Endothelial cell of umbilical vein (primary cell): ENCODE results near the gene CDC45. TPM values are rescaled to one million over a fixed set of nuclear protein-coding genes. Genes with fewer than 3 reads are reported as not detected.

Source experiments
- BruUV-seq: library from RNA; stranded (reverse); fragments of 400-500 nt; replicated peaks from 2 replicates; lab custom pipeline; 2021; lab: Mats Ljungman, UMichigan
- CTCF ChIA-PET: fragments of 300-600, 350-600 bp; sonication (Branson Sonifier 250); formaldehyde crosslinking; loops from one replicate; lab custom pipeline; 2021; ENCODE audit warnings: antibody characterized with exemption, inconsistent platforms; lab: Charles Lee
- POLR2A ChIA-PET: fragments of 300-600, 350-600 bp; sonication (Branson Sonifier 250); formaldehyde crosslinking; loops from one replicate; lab custom pipeline; 2021; ENCODE audit warnings: antibody characterized with exemption, inconsistent platforms; lab: Charles Lee
- DNase-seq: peaks from one replicate; pipeline ENCODE4 v3.0.0-alpha.2; 2011; ENCODE audit warnings: low read depth, low spot score
- FAIRE-seq: peaks from 2 replicates; lab custom pipeline; 2011; peaks lifted over from hg19 to GRCh38; lab: Jason Lieb, UNC
- H2AFZ ChIP-seq: 2 replicates; pipeline ENCODE4 v1.6.0; 2012; ENCODE audit warnings: low read depth, low read length, control low read depth, inconsistent platforms
- H3K27ac ChIP-seq: 2 replicates; pipeline ENCODE4 v1.5.1; 2011; ENCODE audit warnings: low read depth, mild to moderate bottlenecking, control low read depth, low read length, moderate library complexity; ENCODE audit not compliant: insufficient read depth
- H3K27me3 ChIP-seq, 2 experiments: 2 replicates each; pipeline versions ENCODE4 v1.6.0 to v1.6.1; 2011; ENCODE audit warnings: low read length in 2 of 2, mixed read lengths in 1 of 2; ENCODE audit not compliant: control insufficient read depth in 2 of 2, insufficient read depth in 2 of 2
- H3K36me3 ChIP-seq, 2 experiments: 2 replicates in 1 of 2; 3 replicates in 1 of 2; pipeline ENCODE4 v1.5.1; 2011; ENCODE audit warnings: low read length in 2 of 2, mild to moderate bottlenecking in 1 of 2, moderate library complexity in 1 of 2; ENCODE audit not compliant: control insufficient read depth in 2 of 2, insufficient read depth in 2 of 2; ENCODE audit errors: extremely low read depth in 1 of 2
- H3K4me1 ChIP-seq: 3 replicates; pipeline ENCODE4 v1.5.1; 2011; ENCODE audit warnings: mild to moderate bottlenecking, low read length; ENCODE audit not compliant: control insufficient read depth, insufficient read depth; ENCODE audit errors: extremely low read depth
- H3K4me2 ChIP-seq: 2 replicates; pipeline ENCODE4 v1.6.1; 2011; ENCODE audit warnings: low read length, control low read depth, mixed read lengths; ENCODE audit not compliant: insufficient read depth
- H3K4me3 ChIP-seq, 3 experiments: fragments of 200-600 bp in 1 of 3; sonication (generic), shearing (Covaris generic) in 1 of 3; replicated peaks in 1 of 3; 2 replicates each; pipeline ENCODE4 v1.5.1; 2011 to 2016; ENCODE audit warnings: control low read depth in 3 of 3, low read length in 3 of 3, mild to moderate bottlenecking in 2 of 3, inconsistent platforms in 1 of 3, low read depth in 1 of 3, moderate library complexity in 1 of 3; ENCODE audit not compliant: insufficient read depth in 1 of 3
- H3K79me2 ChIP-seq: 2 replicates; pipeline ENCODE4 v1.6.0; 2012; ENCODE audit warnings: low read length, inconsistent platforms; ENCODE audit not compliant: control insufficient read depth, insufficient read depth
- H3K9ac ChIP-seq: replicated peaks from 2 replicates; pipeline ENCODE3; 2011; ENCODE audit warnings: low read length, control low read depth; ENCODE audit not compliant: insufficient read depth; ENCODE audit errors: extremely low read depth
- H3K9me1 ChIP-seq: replicated peaks from 3 replicates; pipeline ENCODE4 v1.6.0; 2011; ENCODE audit warnings: mild to moderate bottlenecking, low read length; ENCODE audit not compliant: control insufficient read depth, insufficient read depth; ENCODE audit errors: extremely low read depth
- H3K9me3 ChIP-seq: replicated peaks from 2 replicates; pipeline ENCODE4 v1.5.1; 2012; ENCODE audit warnings: low read length, inconsistent platforms; ENCODE audit not compliant: control insufficient read depth, insufficient read depth
- H4K20me1 ChIP-seq: replicated peaks from 2 replicates; pipeline ENCODE3; 2011; ENCODE audit warnings: mild to moderate bottlenecking, low read length; ENCODE audit not compliant: control insufficient read depth, insufficient read depth; ENCODE audit errors: extremely low read depth
- CTCF ChIP-seq, 2 donors: IDR thresholded peaks; 1 replicate in 1 of 2; 2 replicates in 1 of 2; pipeline ENCODE4 v1.5.1; 2011; ENCODE audit warnings: low read length in 2 of 2, mild to moderate bottlenecking in 2 of 2, moderate library complexity in 2 of 2, control low read depth in 1 of 2, inconsistent platforms in 1 of 2, low read depth in 1 of 2; ENCODE audit not compliant: insufficient read depth in 1 of 2; ENCODE audit errors: extremely low read depth in 1 of 2
- EZH2 ChIP-seq: IDR thresholded peaks from 2 replicates; pipeline ENCODE4 v1.6.1; 2012; ENCODE audit warnings: borderline replicate concordance, low read depth, mild to moderate bottlenecking, moderate library complexity, low read length, inconsistent platforms; ENCODE audit not compliant: severe bottlenecking
- FOS ChIP-seq: IDR thresholded peaks from 2 replicates; pipeline ENCODE4 v1.6.1; 2011; ENCODE audit warnings: mild to moderate bottlenecking, low read length, moderate library complexity, borderline replicate concordance; ENCODE audit not compliant: insufficient read depth
- GATA2 ChIP-seq: IDR thresholded peaks from 2 replicates; pipeline ENCODE4 v1.7.0; 2011; ENCODE audit warnings: low read depth, mild to moderate bottlenecking, moderate library complexity, mixed read lengths, low read length; ENCODE audit not compliant: insufficient read length, insufficient read depth
- JUN ChIP-seq: IDR thresholded peaks from 2 replicates; pipeline ENCODE4 v1.6.1; 2011; ENCODE audit warnings: borderline replicate concordance, low read depth; ENCODE audit not compliant: insufficient read length, insufficient read depth
- MAX ChIP-seq: IDR thresholded peaks from 2 replicates; pipeline ENCODE4 v1.6.1; 2011; ENCODE audit not compliant: insufficient read depth, insufficient read length
- MYC ChIP-seq: IDR thresholded peaks from one replicate; pipeline ENCODE4 v1.6.1; 2011; ENCODE audit warnings: mild to moderate bottlenecking, low read depth, low read length
- POLR2A ChIP-seq: IDR thresholded peaks from 2 replicates; pipeline ENCODE4 v1.6.1; 2012; ENCODE audit warnings: low read depth, mild to moderate bottlenecking, control low read depth, low read length
- POLR2AphosphoS5 ChIP-seq: IDR thresholded peaks from 2 replicates; pipeline ENCODE4 v1.6.1; 2012; ENCODE audit warnings: low read depth, mild to moderate bottlenecking, control low read depth, low read length, moderate library complexity; ENCODE audit not compliant: insufficient read depth
- dilution Hi-C: fragments of 300-500 bp; cut with MboI; formaldehyde crosslinking; loops from one replicate; pipeline ENCODE4 v1.15.0; 2019; ENCODE audit warnings: low sequenced_read_pairs; ENCODE audit not compliant: extremely low pct_ligation_motif_present
- intact Hi-C: fragments of 100-400 bp; cut with micrococcal nuclease; formaldehyde crosslinking; loops from one replicate; pipeline ENCODE4 v1.10.0; 2022
- polyA plus RNA-seq, 4 experiments: library from polyadenylated mRNA; depleted of rRNA in 3 of 4; stranded (reverse) in 3 of 4; unstranded in 1 of 4; fragments of >200 nt; gene quantifications; 2 replicates each; pipeline versions ENCODE4 v1.2.1 to v1.2.3, GENCODE V29; 2011 to 2012; ENCODE audit warnings: missing spikeins in 1 of 4
- total RNA-seq: library from RNA; stranded (reverse); gene quantifications from 2 replicates; pipeline ENCODE4 v1.2.3, GENCODE V29; 2021

The CDC45 gene
- total and polyA plus RNA-seq, 2 donors (not counting 3 experiments of a cell fraction or from before 2014, with no cell fraction given), result 36.6 to 40.6 TPM

DNA sequence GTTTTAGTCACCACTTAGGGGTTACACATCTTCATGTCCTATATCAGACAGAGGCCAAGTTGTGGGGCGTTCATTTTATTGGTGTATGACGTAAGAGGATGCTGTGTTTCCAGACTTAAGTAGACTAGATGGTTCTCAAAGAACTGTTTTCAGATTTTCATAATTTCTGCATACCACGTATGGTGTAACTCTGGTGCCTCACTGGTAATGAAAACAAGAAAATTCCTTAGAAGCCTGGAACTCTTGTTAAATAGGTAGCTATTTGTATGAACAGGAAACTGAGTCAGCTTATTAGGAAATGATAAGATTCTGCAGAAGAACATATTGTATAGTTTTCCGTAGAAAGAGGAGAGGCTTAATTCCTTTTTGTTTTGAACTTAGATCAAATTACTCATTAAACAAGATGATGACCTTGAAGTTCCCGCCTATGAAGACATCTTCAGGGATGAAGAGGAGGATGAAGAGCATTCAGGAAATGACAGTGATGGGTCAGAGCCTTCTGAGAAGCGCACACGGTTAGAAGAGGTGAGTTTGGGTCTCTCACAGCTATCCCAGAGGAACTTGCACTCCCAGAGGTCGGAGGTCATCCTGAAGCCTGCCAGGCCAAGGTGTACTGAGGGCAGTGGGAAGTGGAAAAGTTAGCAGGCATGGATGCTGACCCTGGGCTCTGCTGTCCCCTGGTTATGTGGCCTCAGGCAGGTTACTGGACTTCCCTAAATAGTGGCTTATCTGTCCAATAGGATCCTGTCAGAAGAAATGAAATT is 3.9 kb downstream of the CDC45 start:
- H3K27ac ChIP-seq, result peak overlapping the region; percentile 72
- CTCF ChIA-PET, result interaction anchor here (0.7 to 4.3 kb wide), 5 partner anchors 9 to 148 kb away, joined by 3 to 31 read pairs (median 5); no protein-coding TSS in a partner anchor
- peak; percentile 99 for FAIRE-seq

More for the DNA sequence above, 3.9 kb downstream of the CDC45 start:
- no TSS peak for BruUV-seq
- H3K27me3 ChIP-seq, result no peaks in the 10 kb centered on the region
- no peaks in the 10 kb centered on the region for H3K9me3 ChIP-seq
- peak overlapping the region; percentile 77 for H3K9ac ChIP-seq
- intact Hi-C loops (loop anchor here (1.0 kb wide), 1 partner anchor 83 kb away; no protein-coding TSS in a partner anchor), dilution Hi-C loops (no loop called here)
- no peaks in the 10 kb centered on the region for H3K9me1 ChIP-seq
- peaks cover 39% of the 10 kb centered on the region for H3K4me1 ChIP-seq
- peaks cover 0 to 3% of the 10 kb centered on the region in 2 experiments for H3K36me3 ChIP-seq
- no peak for TF ChIP-seq MAX
- no peak for TF ChIP-seq CTCF (IDR thresholded peaks at IDR 0.05; ENCODE audit: extremely low read depth in 1 of 2, insufficient read depth in 1 of 2, low read depth in 1 of 2, low read length in 2 of 2)
- TF ChIP-seq JUN, result peak; percentile 92
- TF ChIP-seq FOS, result peak; percentile 70
- TF ChIP-seq GATA2, result peak; percentile 72
- TF ChIP-seq EZH2, result no peak
- peak; percentile 34 for TF ChIP-seq POLR2AphosphoS5
- TF ChIP-seq MYC, result no peak
- TF ChIP-seq POLR2A, result no peak
- peak overlapping the region; percentile 26 for H2AFZ ChIP-seq
- DNase-seq, result peak; percentile 96
- H3K4me2 ChIP-seq, result peak overlapping the region; percentile 51
- peak overlapping the region in 1 of 3 experiments; percentile 42 for H3K4me3 ChIP-seq
- H4K20me1 ChIP-seq, result no peaks in the 10 kb centered on the region
- POLR2A ChIA-PET, result interaction anchor here (0.6 to 1.5 kb wide), 4 partner anchors 41 to 1334 kb away, joined by 3 to 6 read pairs (median 4); partner anchors contain the start of genes CLDN5 and USP18
- H3K79me2 ChIP-seq, result peaks cover 18% of the 10 kb centered on the region
